ENCODE measurements around the gene NAALAD2.

NAALAD2 gene

DNA sequence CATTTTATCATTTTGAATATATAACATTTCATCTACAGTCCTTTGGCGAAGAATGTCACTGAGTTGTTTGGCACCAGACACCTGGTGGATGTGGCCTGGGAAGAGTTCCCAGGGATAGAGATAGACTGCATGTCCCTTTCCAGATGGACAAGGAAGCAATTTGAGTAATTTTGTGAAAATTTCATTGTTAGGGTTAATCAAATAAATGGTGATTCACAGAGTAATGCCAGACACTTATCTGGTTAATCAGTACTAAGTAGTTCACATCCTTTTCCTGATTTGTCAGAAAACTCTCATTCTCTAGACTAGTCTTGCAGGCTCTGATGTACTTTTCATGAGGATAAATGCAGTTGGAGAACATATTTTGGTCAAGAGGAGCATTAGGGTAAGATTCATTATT, 41.6 kb downstream of the NAALAD2 start:
- H3K4me3 ChIP-seq (ENCODE audit: low read length): no peak overlapping the region
- TF ChIP-seq, protein P1, sequence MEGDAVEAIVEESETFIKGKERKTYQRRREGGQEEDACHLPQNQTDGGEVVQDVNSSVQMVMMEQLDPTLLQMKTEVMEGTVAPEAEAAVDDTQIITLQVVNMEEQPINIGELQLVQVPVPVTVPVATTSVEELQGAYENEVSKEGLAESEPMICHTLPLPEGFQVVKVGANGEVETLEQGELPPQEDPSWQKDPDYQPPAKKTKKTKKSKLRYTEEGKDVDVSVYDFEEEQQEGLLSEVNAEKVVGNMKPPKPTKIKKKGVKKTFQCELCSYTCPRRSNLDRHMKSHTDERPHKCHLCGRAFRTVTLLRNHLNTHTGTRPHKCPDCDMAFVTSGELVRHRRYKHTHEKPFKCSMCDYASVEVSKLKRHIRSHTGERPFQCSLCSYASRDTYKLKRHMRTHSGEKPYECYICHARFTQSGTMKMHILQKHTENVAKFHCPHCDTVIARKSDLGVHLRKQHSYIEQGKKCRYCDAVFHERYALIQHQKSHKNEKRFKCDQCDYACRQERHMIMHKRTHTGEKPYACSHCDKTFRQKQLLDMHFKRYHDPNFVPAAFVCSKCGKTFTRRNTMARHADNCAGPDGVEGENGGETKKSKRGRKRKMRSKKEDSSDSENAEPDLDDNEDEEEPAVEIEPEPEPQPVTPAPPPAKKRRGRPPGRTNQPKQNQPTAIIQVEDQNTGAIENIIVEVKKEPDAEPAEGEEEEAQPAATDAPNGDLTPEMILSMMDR (conservative IDR thresholded peaks at IDR 0.05; ENCODE audit: low read depth, low read length): no peak

DNA sequence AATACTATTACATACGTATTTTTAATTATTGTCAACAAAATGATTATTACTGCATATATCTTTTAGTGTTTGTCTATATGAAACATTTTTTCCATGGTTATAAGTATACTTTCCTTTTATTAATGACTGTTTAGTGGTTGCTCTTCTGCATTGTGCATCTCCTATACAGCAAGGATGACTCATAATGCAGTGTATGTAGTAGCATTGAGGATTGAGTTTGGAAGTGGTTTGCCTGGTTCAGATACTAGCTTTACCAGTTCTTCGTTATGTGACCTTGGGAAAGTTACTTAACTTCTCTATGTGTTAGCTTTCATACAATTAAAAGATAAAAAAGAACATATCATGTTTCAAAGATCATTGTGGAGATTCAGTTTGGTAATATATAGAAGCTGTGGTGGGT, 44.3 kb downstream of the NAALAD2 start:
- TF ChIP-seq, protein P1 (conservative IDR thresholded peaks at IDR 0.05; ENCODE audit: low read depth, low read length): no peak
- no peak for DNase-seq (ENCODE audit: low read depth)
- no peak overlapping the region for H3K4me3 ChIP-seq (ENCODE audit: low read length)

More for the DNA sequence above, 41.6 kb downstream of the NAALAD2 start:
- DNase-seq (ENCODE audit: low read depth): no peak

DNA sequence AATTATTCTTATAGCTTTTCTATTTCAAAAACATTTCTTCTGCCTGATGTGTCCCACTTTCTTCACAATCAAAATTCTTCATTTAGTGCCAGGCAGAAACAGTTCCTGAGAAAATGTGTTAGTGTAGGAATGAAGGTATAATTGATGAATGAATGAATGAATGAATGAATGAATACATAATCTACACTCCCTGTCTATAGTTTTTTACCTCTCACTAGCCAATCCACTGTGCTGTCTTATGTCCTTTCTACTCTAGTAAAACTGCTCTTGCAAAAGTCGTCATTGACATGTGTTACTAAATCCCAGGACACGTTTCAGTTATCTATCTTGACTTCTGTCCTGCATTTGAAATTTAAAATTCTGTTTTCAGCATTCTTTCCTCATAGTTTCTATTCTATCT, 45.5 kb downstream of the NAALAD2 start:
- TF ChIP-seq, protein P1 (conservative IDR thresholded peaks at IDR 0.05; ENCODE audit: low read depth, low read length): no peak
- DNase-seq (ENCODE audit: low read depth): no peak
- H3K4me3 ChIP-seq (ENCODE audit: low read length): no peak overlapping the region

DNA sequence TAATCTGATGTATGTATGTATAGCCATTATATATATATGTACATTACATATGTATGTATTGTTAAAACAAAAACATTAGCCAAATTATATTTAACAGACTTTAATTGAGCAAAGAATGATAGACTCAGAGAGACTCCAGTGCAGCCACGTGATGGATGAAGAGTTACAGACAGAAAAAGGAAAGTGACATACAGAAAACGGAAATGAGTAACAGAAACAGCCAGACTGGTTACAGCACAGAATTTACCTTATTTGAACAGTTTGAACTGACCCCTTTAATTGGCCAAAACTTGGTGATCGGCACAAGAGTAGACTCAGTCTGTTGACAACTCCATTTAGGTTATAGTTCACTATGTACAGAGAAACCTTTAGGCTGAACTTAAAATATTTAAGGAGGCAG, 53.4 kb downstream of the NAALAD2 start:
- H3K4me3 ChIP-seq (ENCODE audit: low read length): no peak overlapping the region
- TF ChIP-seq, protein P1 (conservative IDR thresholded peaks at IDR 0.05; ENCODE audit: low read depth, low read length): no peak
- DNase-seq (ENCODE audit: low read depth): no peak

DNA sequence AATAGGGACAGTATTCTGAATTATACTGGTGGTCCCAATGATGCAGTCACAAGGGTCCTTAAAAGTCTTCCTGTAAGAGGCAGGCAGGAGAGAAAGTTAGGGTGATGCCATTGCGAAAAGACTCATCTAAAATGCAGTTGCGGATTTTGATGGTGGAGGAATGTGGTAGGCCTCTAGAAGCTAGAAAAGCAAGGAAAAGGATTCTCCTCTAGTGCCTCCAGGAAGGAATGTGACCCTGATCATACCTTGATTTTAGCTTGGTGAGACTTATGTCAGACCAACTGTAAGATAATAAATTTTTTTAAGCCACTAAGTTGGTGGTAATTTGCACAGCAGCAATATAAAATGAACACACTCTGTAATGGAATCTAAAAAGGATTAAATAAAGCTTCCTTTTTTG, 54.5 kb downstream of the NAALAD2 start:
- DNase-seq (ENCODE audit: low read depth): no peak
- TF ChIP-seq, protein P1 (conservative IDR thresholded peaks at IDR 0.05; ENCODE audit: low read depth, low read length): no peak
- H3K4me3 ChIP-seq (ENCODE audit: low read length): no peak overlapping the region

DNA sequence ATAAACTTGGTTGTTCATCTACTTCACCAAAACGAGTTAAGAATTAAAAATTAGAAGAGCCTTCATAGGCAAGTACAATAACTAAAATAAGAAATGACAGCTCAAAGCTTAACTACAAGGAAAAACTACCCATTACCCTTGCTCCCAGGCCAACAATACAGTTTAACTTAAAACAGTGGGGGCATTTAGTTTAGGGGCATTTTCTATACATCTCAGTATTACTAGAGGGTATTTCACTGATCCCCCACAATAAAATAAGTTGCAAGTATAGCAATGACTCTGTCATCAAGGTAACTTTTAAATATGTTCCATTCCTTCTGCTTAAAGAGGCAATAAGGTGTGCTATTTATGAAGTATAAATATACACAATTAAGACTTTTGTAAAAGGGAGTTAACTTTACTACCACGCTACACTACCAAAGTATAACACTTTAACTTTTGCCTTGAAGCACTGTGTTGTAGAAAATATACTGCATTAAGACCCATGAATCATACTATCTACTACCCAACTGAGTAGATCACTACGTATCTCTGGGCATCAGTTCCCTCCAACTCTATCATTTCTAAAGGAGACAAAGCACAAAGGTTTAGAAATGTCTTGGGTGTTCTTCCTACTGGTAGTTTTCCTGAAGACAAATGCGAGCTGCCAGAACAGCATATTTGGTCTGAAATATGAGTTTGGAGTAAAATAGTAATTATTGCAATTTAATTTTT, 58.6 kb downstream of the NAALAD2 start:
- TF ChIP-seq, protein P1 (conservative IDR thresholded peaks at IDR 0.05; ENCODE audit: low read depth, low read length): no peak
- H3K4me3 ChIP-seq (ENCODE audit: low read length): no peak overlapping the region
- DNase-seq (ENCODE audit: low read depth): no peak

DNA sequence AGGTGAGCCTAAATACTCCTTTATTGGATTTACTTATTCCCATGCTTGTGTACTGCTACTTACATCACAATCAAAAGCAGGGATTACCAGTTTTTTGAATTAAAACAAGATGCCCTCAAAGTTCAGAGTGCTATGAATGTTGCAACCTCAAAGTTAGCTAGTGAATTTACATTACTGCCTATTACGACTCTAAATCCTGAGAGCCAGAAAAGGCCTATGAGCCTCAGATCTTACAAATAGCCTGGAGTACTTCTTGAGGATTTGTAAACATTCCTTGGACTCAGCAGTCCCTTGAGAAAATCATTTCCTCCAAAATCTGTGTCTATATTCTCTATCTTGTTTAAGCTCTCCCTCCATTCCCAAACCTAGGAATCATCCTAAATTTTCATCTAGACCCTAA, 62.9 kb downstream of the NAALAD2 start:
- TF ChIP-seq, protein P1 (conservative IDR thresholded peaks at IDR 0.05; ENCODE audit: low read depth, low read length): no peak
- no peak for DNase-seq (ENCODE audit: low read depth)
- no peak overlapping the region for H3K4me3 ChIP-seq (ENCODE audit: low read length)

Measured in retinal pigment epithelial cell (primary cell).